Peyer's patch (tissue), 4 donors: ENCODE data around the gene RSAD1. TPM values are rescaled to one million over a fixed set of nuclear protein-coding genes. Genes with fewer than 3 reads are reported as not detected.

Experiments used
- DNase-seq, 3 donors: peaks; one replicate each; pipeline ENCODE4 v3.0.0-alpha.2; 2017 to 2019
- H3K27ac ChIP-seq, 4 donors: fragments of 200-600 bp; sonication (generic); one replicate each; pipeline ENCODE4 v1.5.1; 2016 to 2019
- H3K27me3 ChIP-seq, 2 donors: fragments of 200-600 bp; sonication (generic); one replicate each; pipeline ENCODE4 v1.5.1; 2019
- H3K36me3 ChIP-seq, 3 donors: fragments of 200-600 bp; sonication (generic); one replicate each; pipeline ENCODE4 v1.5.1; 2016 to 2019
- H3K4me1 ChIP-seq, 4 donors: fragments of 200-600 bp; sonication (generic); one replicate each; pipeline ENCODE4 v1.5.1; 2016 to 2019
- H3K4me3 ChIP-seq, 4 donors: fragments of 200-600 bp; sonication (generic); 1 replicate in 3 of 4; 2 replicates in 1 of 4; pipeline ENCODE4 v1.5.1; 2016 to 2019; ENCODE audit warnings: mild to moderate bottlenecking in 1 of 4
- H3K9me3 ChIP-seq, 4 donors: fragments of 200-600 bp; sonication (generic); one replicate each; pipeline ENCODE4 v1.5.1; 2016 to 2019; ENCODE audit warnings: mild to moderate bottlenecking in 1 of 4
- CTCF ChIP-seq, 6 experiments: fragments of 450-650 bp in 4 of 6; fragments of 200-600 bp in 2 of 6; sonication (generic) in 1 of 6; IDR thresholded peaks; one replicate each; pipeline ENCODE4 v1.5.1; 2017 to 2019; ENCODE audit warnings: antibody characterized with exemption in 6 of 6, mild to moderate bottlenecking in 3 of 6, moderate library complexity in 1 of 6
- POLR2A ChIP-seq, 2 donors: fragments of 450-650 bp; IDR thresholded peaks; one replicate each; pipeline ENCODE4 v1.5.1; 2017; ENCODE audit warnings: antibody characterized with exemption in 2 of 2, mild to moderate bottlenecking in 2 of 2, moderate library complexity in 2 of 2
- total RNA-seq, 4 donors: library from RNA; depleted of rRNA; stranded (reverse); fragments of >200 nt; gene quantifications; one replicate each; pipeline ENCODE4 v1.1.0, GENCODE V29; 2016

The RSAD1 gene
- total RNA-seq, 4 donors from 2014 or later: 24.3 to 53.4 (median 39.5) TPM

- no peak for DNase-seq
- TF ChIP-seq POLR2A (IDR thresholded peaks at IDR 0.05) (no peak), CTCF (IDR thresholded peaks at IDR 0.05) (no peak)
- no peak overlapping the region for H3K4me3 ChIP-seq
Measured at GRCh38 chr17:50467855-50468303, 10.8 kb upstream of the RSAD1 start.

GRCh38 chr17:50468304-50469207, 10.1 kb upstream of the RSAD1 start, which contains the start of gene CHAD:
Gene CHAD, minus strand, starts transcription at chr17:50468880. Its CDS starts 67 bp downstream, at chr17:50468813.
- no peak for DNase-seq
- Histone ChIP-seq H3K9me3 (no peaks in the 10 kb centered on the region), H3K36me3 (peaks cover 0 to 27% (median 0%) of the 10 kb centered on the region in 3 donors), H3K27me3 (peaks cover 0 to 4% of the 10 kb centered on the region in 2 donors), H3K27ac (no peak within 1 kb of the TSS), H3K4me3 (peak within 1 kb of the TSS; percentile 18 to 39 (median 26)), H3K4me1 (peaks cover 4 to 33% (median 8%) of the 10 kb centered on the region in 4 donors)
- TF ChIP-seq CTCF (IDR thresholded peaks at IDR 0.05) (no peak), POLR2A (IDR thresholded peaks at IDR 0.05) (no peak)

More at GRCh38 chr17:50467855-50468303, 10.8 kb upstream of the RSAD1 start:
- H3K27me3 ChIP-seq: peaks cover 0 to 4% of the 10 kb centered on the region in 2 donors
- no peak overlapping the region for H3K27ac ChIP-seq
- H3K9me3 ChIP-seq: no peaks in the 10 kb centered on the region
- peaks cover 0 to 25% (median 0%) of the 10 kb centered on the region in 3 donors for H3K36me3 ChIP-seq
- H3K4me1 ChIP-seq: peaks cover 4 to 33% (median 8%) of the 10 kb centered on the region in 4 donors

GRCh38 chr17:50469208-50469605, 9.5 kb upstream of the RSAD1 start:
- Histone ChIP-seq H3K36me3 (peaks cover 0 to 28% (median 0%) of the 10 kb centered on the region in 3 donors), H3K27ac (no peak overlapping the region), H3K4me3 (peak overlapping the region; percentile 3 to 39 (median 25)), H3K4me1 (peaks cover 4 to 33% (median 8%) of the 10 kb centered on the region in 4 donors), H3K27me3 (peaks cover 0 to 4% of the 10 kb centered on the region in 2 donors), H3K9me3 (no peaks in the 10 kb centered on the region)
- TF ChIP-seq POLR2A (IDR thresholded peaks at IDR 0.05) (no peak), CTCF (IDR thresholded peaks at IDR 0.05) (no peak)
- no peak for DNase-seq

GRCh38 chr17:50469671-50470305, 8.9 kb upstream of the RSAD1 start:
- Histone ChIP-seq H3K36me3 (peaks cover 0 to 28% (median 0%) of the 10 kb centered on the region in 3 donors), H3K9me3 (no peaks in the 10 kb centered on the region), H3K4me1 (peaks cover 4 to 33% (median 8%) of the 10 kb centered on the region in 4 donors), H3K27me3 (peaks cover 0 to 4% of the 10 kb centered on the region in 2 donors), H3K27ac (no peak overlapping the region), H3K4me3 (no peak overlapping the region)
- DNase-seq: no peak
- no peak for TF ChIP-seq CTCF (IDR thresholded peaks at IDR 0.05)

GRCh38 chr17:50470426-50470825, 8.2 kb upstream of the RSAD1 start:
- H3K36me3 ChIP-seq: peaks cover 0 to 28% (median 0%) of the 10 kb centered on the region in 3 donors
- H3K9me3 ChIP-seq: no peaks in the 10 kb centered on the region
- peaks cover 4 to 30% (median 8%) of the 10 kb centered on the region in 4 donors for H3K4me1 ChIP-seq
- H3K4me3 ChIP-seq: no peak overlapping the region
- DNase-seq: peak in 2 of 3 donors; percentile 61 to 68
- TF ChIP-seq CTCF (IDR thresholded peaks at IDR 0.05) (no peak), POLR2A (IDR thresholded peaks at IDR 0.05) (no peak)
- H3K27me3 ChIP-seq: peaks cover 0 to 4% of the 10 kb centered on the region in 2 donors
- H3K27ac ChIP-seq: no peak overlapping the region
